NCI-H460 (cell line): ENCODE measurements around the gene SERTAD1. TPM values are rescaled to one million over a fixed set of nuclear protein-coding genes. Genes with fewer than 3 reads are reported as not detected.
"Not testable (repeated sequence)": the region's sequence is repeated elsewhere in the genome, so short reads cannot be mapped to it uniquely, and the experiment has no call there.

Experiments used
- DNase-seq: peaks from one replicate; pipeline ENCODE4 v3.0.0-alpha.2; 2016; ENCODE audit warnings: low read depth; ENCODE audit errors: extremely low read depth
- total RNA-seq: library from RNA; depleted of rRNA; stranded (reverse); fragments of >200 nt; shearing (Covaris generic); gene quantifications from 2 replicates; pipeline ENCODE4 v1.2.3, GENCODE V29; 2014

The SERTAD1 gene
- total RNA-seq, 1 experiment from 2014 or later, result 6.3 TPM

DNA sequence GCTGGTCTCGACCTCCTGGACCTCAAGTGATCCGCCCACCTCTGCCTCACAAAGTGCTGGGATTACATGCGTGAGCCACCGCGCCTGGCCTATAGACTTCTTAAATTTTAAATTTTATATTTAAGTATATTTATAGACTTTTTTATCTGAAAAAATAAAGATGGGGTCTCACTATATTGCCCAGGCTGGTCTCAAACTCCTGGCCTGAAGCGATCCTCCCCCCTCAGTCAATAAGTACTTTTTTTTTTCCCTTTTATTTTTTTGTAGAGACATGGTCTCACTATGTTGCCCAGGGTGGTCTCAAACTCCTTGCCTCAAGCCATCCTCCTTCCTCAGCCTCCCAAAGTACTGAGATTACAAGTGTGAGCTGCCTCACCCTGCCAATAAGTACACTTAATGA is 1.9 kb downstream of the SERTAD1 start:
- no peak for DNase-seq

DNA sequence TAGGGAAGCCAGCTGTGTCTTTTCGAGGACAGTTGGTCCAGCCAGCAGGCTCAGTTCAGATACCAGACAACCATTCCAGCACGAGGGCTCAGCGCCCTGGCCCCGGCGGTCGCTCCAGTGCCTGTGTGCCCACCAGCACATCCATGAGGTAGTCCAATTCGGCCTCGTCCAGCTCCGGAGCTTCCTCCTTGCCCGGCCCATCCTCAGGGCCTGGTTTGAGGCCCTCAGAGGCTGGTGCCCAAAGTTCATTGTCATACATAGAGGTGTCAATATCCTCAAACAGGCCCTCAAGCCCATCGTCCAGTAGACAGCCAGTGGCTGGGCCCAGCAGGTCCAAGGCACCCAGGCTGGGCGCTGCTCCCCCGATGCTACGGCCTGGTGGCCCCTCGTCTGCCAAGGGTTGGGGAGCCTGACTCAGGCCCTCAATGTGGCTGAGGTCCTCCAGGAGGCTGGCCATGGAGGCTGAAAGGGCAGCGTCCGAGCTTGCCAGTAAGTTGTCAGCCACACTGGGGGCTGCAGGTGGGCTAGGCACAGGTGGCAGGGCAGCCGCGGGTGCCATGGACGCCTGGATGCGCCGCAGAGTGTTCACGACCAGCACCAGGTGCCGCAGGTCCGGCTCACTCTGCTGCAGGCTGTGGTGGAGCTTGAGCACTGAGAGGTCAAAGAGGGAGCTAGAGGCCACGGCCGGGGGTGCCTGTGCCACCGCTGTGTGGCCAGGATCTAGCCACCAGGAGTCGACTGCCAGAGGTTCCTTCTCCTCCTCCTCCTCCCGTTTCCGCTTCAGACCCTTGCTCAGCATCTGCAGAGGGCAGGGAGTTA is 2.8 kb downstream of the SERTAD1 start:
- no peak for DNase-seq

DNA sequence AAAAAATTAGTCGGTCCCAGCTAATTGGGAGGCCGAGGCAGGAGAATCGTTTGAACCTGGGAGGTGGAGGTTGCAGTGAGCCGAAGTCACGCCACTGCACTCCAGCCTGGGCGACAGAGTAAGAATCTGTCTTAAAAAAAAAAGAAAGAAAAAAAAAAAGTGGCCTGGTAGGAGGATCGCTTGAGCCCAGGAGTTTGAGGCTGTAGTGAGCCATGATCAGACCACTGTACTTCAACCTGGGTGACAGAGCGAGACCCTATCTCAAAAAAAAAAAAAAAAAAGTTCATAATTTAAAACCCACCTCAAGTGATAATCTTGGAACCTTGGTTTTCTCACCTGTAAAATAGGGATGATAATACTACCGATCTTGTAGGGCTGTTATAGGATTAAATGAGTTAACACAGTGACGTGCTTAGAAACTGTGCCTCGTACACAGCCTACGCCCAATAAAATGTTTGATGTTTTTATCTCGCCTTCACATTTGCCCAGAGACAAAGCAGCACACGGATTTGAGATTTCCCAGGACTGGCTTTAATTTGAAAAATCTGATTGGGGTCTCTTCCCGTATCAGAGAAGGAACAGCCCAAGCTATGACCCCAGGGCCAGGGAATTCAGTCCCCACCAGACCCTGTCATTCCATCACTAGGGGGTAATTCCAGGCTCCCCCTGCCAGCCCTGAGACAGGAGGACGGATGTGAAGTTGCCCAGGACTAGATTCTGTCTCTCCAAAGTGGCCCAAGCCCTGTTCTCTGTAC is 3.6 kb downstream of the SERTAD1 start:
- no peak for DNase-seq

DNA sequence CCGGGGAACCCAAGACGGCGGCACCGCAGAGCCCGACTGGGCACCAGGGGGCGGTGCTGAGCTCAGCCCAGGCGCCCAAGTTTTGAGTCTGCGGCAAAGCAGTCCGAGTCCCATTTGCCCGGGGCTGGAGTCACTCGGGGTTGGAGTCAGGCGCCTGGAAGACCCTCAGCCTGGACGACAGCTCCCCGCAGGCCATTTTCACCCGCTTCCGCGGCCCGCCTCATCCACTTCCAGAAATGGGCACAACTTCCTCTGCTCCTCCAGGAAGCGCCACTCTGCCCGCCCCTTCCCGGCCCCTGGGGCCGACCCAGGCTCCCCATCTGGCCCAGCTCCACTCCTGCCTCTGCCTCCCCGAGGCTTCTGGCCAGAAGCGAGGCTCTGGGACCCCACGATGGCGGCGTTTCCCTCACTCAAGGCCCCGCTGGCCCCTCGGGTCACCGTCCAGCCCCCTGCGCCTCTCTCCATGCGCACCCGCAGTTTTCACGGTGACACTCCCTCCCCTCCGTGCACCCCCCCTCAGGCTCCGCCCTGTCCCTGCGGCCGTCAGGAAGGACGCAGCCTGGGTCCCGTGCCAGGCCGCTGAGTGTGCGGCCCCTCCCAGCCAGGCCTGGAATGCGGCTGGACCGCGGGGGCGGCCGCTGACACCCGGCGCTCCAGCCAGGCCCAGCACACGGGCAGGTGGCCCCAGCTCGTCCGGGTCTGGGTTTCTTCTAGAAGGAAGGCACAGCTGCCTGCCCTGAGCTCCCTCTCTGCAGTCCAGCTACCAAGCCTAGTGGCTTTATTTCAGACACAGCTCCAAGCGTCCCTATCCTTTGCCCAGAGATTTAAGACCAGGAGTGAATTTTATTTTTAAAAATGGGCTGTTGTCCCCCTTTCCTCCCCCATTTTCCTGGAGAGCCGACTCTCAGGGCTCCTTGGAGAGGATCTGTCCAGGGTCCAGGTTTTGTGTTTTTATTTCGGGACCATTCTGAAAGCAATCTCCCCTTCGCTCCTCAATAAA is 4.7 kb downstream of the SERTAD1 start:
- DNase-seq, result peak; percentile 84

DNA sequence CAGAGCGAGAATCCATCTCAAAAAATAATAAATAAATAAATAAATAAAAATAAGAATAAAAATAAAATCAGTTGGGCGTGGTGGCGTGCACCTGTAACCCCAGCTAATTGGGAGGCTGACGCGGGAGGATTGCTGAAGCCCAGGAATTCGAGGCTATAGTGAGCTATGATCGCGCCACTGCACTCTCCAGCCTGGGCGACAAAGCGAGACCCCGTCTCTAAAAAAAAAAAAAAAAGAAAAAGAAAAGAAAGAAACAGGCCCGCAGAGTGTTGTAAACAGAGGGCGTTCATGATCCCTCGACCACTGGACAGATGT is 5.4 kb downstream of the SERTAD1 start:
- DNase-seq, result no peak

DNA sequence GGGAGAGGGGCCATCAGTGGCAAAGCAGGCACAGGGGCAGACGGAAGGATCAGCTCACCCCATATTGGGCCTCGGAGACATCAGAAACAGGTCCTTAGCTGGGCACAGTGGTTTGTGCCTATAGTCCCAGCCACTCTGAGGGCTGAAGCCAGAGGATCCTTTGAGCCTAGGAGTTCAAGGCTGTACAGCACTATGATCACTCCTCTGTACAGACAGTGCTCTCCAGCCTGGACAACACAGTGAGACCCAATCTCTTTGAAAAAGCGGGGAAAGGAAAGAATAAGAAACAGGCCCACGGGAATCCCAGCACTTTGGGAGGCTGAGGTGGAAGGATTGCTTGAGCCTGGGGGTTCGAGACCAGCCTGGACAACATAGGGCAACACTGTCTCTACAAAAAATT is 6.0 kb downstream of the SERTAD1 start:
- no peak for DNase-seq

DNA sequence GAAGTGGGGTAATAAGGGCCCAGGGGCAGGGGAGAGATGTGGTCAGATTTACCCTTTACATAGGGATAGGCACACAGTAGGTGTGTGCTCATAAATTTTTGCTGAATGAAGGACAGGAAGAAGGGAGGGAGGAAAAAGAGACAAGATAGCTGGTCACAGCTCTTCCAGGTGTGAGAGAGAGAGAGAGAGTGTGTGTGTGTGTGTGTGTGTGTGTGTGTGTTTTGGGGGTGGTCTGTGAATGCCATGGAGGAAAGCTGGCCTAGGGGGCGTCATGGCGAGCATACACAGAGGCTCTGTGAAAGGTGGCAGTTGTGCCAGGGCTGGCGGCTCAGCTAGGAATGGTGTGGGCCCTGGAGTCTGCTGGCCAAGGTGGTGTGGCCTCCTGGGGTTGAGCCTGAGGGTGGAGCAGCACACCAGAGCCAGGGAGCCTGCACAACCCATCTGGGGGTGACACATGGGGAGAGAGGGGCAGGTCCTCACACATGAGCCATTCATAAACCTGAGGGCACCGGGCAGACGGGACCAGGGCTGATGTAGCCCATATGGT is 6.7 kb downstream of the SERTAD1 start:
- no peak for DNase-seq

DNA sequence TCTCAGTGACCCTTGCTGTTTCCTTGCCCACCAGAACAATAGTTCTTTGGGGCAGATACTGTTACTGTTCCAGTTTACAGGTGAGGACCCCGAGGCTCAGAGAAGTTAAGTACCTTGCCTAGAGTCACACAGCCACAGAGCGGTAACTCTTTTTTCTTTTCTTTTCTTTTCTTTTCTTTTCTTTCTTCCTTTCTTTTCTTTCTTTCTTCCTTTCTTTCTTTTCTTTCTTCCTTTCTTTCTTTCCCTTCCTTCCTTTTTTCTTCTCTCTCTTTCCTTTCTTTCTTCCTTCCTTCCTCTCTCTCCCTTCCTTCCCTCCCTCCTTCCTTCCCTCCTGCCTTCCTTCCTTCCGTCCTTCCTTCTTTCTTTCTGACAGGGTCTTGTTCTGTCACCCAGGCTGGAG is 7.8 kb downstream of the SERTAD1 start:
- no peak for DNase-seq

DNA sequence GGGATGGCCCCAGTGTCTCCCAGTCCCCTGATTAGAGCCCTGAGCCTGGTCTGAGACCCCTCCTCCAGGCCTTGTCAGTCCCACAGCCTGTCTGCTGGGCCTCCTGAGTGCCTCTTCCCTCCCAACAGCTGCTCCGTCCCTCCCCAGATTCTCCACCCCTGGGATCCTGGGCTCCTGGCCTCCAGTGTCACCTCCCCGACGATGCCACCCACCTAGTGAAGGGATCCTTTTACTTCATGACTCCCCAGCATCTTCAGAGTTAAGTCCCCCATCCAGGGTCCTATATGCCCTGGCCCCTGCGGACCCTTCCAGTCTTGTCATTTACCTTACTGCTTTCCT is 8.2 kb downstream of the SERTAD1 start:
- no peak for DNase-seq

DNA sequence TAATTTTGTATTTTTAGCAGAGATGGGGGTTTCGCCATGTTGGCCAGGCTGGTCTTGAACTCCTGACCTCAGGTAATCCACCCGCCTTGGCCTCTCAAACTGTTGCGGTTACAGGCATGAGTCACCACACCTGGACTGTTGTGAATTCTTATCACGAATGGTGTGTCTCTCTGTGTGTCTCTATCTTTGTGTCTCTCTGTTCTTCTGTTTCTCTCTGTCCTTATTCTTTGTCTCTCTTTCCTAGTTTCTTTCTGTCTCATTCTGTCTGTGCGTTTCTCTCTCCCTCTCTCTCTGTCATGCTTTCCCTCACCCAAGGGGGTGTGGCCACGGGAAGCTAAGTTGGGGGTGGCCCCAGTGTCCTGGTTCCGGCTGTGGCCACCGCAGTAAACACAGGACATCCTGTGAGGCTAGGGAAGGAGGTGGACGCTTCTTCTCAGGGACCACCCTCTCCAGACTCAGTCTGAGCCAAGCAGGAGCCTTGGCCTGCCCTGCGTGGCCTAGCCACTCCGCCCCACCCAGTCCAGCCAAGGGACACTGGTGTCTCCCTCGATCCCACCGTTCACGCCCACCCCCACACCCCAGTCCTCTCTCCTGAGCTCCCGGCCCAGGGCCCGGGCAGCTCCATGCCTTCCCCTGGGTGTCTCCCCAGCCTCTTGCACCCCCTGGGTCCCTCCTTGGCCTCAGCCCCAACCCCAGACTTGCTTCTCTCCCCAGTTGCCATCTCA is 8.7 kb downstream of the SERTAD1 start:
- peak; percentile 24 for DNase-seq

DNA sequence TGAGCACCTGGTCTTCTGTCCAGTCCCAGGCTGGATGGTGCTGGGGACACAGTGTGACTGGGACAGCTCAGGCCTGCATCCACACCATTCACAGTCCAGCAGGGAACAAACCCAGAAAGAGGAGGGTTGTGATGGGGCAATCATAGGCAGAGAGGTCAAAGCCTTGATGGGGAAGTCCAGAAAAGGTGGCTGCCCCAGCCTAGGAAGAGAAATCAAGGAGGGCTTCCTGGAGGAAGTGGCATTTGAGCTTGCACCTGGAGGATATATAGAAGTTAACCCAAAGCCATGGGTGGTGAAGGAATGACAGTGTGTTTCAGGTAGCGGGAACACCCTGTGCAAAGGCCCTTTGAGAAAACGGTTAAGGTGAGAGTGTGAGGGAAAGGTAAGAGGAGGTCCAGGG is 10.0 kb downstream of the SERTAD1 start:
- no peak for DNase-seq

DNA sequence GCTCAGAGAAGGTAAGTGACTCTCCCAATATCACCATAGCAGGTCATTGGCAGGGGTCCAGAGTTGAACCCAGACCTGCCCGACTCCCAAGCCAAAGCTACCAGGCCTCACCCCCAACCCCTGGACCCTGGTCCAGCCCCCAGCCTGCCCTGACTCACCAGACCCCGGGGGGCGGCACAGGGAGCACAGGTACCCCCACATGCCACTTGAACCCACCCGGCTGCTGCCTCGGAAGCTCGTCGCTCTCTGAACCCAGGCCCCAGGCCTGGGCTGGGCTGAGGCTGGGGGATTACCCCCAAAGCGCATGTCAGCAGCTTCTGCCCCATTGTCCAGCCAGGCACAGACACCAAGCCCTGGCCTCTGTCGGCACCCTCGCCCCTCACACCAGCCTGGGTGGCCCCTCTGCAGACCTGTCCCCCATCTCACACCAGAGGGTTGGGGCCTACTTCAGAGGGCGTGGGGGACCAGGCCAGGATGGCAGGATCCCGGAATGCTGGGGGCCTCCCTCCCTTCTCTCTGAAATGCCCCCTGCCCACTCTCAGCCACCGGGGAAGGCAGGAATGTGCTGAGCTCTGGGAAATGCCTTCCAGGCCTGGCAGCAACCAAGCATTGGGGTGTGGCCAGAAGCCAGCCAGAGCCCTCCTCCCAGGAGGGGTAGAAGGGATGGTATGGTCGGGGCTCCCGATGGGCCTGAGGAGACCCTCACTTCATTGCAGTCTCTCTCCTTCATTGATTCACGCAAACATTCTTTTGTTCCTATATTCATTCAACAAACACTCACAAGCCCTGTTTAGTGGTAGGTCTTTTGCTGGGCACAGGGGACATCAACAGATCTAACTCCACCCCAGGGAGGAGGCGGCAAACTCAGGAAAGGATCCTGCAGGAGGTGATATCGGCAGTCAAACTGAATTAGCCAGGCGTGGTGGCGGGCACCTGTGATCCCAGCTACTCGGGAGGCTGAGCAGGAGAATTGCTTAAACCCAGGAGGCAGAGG is 11.0 kb downstream of the SERTAD1 start:
- no peak for DNase-seq

DNA sequence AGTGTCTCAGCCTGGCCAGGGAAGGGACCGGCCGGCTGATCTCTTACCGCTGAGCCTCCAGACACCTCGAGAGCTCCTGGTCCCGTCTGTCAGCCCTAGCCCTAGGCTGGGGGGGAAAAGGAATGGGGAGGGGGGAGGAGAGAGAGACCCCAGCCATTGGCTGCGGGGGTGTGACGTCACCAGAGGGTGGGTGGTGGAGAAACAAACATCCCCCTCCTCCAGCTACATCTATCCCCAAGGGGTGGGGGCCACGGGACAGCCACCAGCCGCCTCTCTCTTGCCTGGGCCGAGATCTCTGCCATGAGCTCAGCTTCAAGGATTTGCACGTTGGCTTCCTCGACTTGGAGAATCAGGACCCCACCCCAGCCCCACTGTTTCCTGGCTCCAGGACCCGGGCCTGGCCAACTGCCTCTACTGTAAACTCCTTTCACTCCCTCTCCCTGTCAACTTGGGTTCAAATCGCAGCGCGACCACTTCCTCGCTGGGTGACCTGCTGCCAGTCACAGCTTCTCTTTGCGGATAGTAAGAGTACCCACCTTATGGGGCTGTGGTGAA is 12.4 kb downstream of the SERTAD1 start, which contains the start of gene PRX:
PRX (minus strand) TSS at position 88 of the 555 bp plus-strand sequence. CDS start 5,446 bp downstream, outside the sequence.
- no peak for DNase-seq

DNA sequence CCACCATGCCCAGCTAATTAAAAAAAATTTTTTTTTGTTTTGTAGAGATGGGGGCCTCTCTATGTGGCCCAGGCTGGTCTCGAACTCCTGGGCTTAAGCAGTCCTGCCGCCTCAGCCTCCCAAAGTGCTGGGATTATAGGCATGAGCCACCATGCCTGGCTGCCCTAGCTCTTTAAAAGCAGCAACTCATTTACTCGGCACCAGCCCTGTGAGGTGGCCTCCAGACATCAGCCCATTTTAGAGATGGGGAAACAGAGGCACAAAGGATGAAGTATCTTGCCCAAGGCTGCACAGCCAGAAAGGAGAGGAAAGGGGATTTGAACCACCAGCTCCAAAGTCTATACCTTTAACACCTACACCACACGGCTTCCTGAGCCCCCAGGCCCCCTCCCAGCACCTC is 12.9 kb downstream of the SERTAD1 start:
- no peak for DNase-seq

DNA sequence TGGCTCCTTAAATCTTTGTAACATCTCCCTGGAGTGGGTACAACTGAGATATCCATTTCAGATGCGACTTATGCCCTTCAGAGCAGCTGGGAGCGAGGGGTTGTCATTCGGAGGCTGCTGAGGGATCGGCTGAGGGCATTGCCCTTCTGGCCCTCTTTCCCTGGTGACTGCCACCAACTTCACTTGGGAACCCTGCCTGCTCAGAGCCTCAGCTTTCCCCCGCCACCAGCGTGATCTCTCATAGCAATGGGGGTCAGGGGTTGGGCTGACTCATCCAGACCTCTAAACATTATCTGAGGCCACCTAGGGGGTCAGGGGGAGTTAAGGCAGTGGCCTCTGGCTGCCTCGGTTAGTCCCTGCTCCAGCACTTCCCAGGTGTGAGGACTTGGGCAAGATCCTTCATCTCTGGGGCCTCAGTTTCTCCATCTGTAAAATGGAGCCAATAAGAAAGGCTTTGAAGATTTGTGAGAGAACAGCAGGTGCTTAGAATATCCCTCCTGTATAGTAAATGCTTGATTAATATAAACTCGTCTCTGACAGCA is 13.8 kb downstream of the SERTAD1 start:
- no peak for DNase-seq

DNA sequence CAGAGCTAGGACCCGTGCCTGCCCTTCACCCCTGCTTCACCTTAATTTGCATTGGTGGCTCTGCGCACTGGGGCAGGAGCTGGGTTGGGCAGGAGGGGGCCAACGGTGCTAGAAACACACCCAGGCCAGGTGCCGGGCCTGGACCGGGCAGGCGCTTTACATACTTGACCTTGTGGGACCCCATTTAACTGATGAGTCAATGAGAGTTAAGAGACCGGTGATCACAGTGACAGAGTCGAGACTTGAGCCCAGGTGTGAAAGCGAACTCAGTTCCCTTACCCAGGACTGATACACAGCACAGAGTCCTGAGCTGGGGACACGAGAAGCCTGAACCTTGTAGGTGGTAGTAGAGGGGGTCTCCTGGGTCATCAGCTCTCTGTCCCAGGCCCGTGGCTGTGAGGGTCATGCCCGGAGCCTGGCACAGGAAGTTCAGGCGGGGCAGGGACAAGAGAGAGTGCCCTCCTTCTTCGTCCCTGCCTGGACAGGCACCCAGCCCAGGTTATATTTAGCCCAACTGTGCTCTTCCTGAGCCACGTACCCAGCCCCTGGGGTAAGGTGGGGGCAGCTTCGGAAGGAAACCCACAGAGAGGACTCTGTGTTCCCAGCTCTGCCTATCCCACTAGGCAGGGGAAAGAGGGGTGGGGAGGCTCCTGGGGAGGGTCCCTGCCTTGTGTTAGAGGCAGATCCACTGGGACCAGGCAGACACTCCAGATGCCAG is 14.5 kb downstream of the SERTAD1 start:
- DNase-seq, result no peak

DNA sequence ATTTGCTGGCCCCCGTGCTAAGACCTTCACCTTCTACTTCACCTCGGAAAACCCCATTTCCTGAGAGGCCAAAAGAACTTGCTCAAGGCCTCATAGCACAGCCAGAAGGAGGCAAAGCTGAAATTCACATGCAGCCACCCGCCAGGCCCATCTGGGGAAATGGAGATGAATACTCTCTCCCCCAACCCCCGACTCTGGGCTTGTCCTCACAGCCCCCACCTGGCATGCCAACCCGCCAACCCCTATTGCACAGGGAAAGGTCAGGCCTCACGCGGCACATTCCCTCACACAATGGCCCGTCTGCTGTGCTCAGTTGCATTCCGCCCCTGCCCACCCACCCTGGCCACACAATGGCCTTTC is 15.8 kb downstream of the SERTAD1 start:
- DNase-seq, result no peak

DNA sequence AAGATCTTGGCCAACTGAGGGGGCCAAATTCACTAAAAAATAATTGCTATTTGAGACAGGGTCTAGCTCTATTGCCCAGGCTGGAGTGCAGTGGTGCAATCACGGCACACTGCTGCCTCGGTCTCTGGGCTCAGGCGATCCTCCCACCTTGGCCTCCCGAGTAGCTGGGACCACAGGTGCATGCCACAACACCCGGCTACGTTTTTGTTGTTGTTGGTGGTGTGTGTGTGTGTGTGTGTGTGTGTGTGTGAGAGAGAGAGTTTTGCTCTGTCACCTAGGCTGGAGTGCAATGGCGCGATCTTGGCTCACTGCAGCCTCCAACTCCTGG is 17.2 kb downstream of the SERTAD1 start:
- not testable (repeated sequence) for DNase-seq
